HEK293 (cell line): ENCODE results near the gene CNGA4.

ENCODE experiments used
- OVOL3 ChIP-seq: fragments of 450-650 bp; formaldehyde crosslinking; IDR thresholded peaks from 2 replicates; pipeline ENCODE4 v1.5.1; 2016; ENCODE audit warnings: missing biosample characterization, missing genetic modification characterization
- ZFP37 ChIP-seq: fragments of 450-650 bp; formaldehyde crosslinking; IDR thresholded peaks from 2 replicates; pipeline ENCODE4 v1.5.1; 2016; ENCODE audit warnings: missing biosample characterization, missing genetic modification characterization
- ZNF157 ChIP-seq: fragments of 450-650 bp; formaldehyde crosslinking; IDR thresholded peaks from 2 replicates; pipeline ENCODE4 v1.5.1; 2016; ENCODE audit warnings: missing biosample characterization, missing genetic modification characterization
- ZNF549 ChIP-seq: fragments of 450-650 bp; IDR thresholded peaks from 2 replicates; pipeline ENCODE4 v1.5.1; 2018; ENCODE audit warnings: missing biosample characterization, missing genetic modification characterization, mild to moderate bottlenecking, inconsistent platforms, moderate library complexity
- ZNF621 ChIP-seq: fragments of 450-650 bp; formaldehyde crosslinking; IDR thresholded peaks from 2 replicates; pipeline ENCODE4 v1.5.1; 2017; ENCODE audit warnings: missing biosample characterization, missing genetic modification characterization
- TF ChIP-seq, protein P1 (sequence below): fragments of 450-650 bp; formaldehyde crosslinking; IDR thresholded peaks from 2 replicates; pipeline ENCODE4 v1.5.1; 2016; ENCODE audit warnings: missing biosample characterization, missing genetic modification characterization
- TF ChIP-seq, protein P2 (sequence below): fragments of 450-650 bp; formaldehyde crosslinking; IDR thresholded peaks from 2 replicates; pipeline ENCODE4 v1.5.1; 2016; ENCODE audit warnings: missing biosample characterization, missing genetic modification characterization
- TF ChIP-seq, protein P3 (sequence below): fragments of 450-650 bp; formaldehyde crosslinking; IDR thresholded peaks from 2 replicates; pipeline ENCODE4 v1.5.1; 2017; ENCODE audit warnings: missing biosample characterization, missing genetic modification characterization
- TF ChIP-seq, protein P4 (sequence below): fragments of 450-650 bp; formaldehyde crosslinking; IDR thresholded peaks from 2 replicates; pipeline ENCODE4 v1.5.1; 2017; ENCODE audit warnings: missing biosample characterization, missing genetic modification characterization
- TF ChIP-seq, protein P5 (sequence below): fragments of 450-650 bp; formaldehyde crosslinking; IDR thresholded peaks from 2 replicates; pipeline ENCODE4 v1.5.1; 2017; ENCODE audit warnings: missing biosample characterization, mild to moderate bottlenecking, missing genetic modification characterization, moderate library complexity

DNA sequence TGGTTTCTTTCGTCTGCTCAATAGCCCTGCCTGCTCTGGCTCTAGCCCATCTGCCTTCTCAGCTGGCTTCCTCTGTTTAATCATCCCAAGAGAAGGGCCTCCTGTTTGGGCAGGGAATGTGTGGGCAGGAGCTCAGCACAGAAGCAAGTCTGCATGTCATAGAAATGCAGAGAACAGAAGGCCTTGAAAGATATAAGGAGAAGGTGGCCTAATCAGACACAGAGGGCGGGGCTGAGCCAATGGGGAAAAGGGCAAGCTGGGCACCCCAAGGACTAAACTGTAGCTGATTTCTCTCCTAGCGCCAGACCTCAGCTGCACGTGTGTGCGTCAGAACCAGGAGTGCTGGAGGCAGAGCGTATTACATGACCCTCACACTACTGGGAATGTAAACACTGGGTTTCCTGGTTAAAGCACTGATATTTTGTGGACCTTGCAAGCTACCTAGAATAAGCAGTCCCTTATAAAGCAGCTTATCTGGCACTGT, 13.1 kb downstream of the CNGA4 start:
- TF ChIP-seq ZNF157 (no peak), OVOL3 (tag by site-specific recombination) (no peak), ZFP37 (tag by site-specific recombination) (no peak), ZNF549 (tag by site-specific recombination) (no peak), ZNF621 (no peak)
- TF ChIP-seq, protein P1, sequence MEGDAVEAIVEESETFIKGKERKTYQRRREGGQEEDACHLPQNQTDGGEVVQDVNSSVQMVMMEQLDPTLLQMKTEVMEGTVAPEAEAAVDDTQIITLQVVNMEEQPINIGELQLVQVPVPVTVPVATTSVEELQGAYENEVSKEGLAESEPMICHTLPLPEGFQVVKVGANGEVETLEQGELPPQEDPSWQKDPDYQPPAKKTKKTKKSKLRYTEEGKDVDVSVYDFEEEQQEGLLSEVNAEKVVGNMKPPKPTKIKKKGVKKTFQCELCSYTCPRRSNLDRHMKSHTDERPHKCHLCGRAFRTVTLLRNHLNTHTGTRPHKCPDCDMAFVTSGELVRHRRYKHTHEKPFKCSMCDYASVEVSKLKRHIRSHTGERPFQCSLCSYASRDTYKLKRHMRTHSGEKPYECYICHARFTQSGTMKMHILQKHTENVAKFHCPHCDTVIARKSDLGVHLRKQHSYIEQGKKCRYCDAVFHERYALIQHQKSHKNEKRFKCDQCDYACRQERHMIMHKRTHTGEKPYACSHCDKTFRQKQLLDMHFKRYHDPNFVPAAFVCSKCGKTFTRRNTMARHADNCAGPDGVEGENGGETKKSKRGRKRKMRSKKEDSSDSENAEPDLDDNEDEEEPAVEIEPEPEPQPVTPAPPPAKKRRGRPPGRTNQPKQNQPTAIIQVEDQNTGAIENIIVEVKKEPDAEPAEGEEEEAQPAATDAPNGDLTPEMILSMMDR (tag by site-specific recombination), result no peak
- TF ChIP-seq, protein P2, sequence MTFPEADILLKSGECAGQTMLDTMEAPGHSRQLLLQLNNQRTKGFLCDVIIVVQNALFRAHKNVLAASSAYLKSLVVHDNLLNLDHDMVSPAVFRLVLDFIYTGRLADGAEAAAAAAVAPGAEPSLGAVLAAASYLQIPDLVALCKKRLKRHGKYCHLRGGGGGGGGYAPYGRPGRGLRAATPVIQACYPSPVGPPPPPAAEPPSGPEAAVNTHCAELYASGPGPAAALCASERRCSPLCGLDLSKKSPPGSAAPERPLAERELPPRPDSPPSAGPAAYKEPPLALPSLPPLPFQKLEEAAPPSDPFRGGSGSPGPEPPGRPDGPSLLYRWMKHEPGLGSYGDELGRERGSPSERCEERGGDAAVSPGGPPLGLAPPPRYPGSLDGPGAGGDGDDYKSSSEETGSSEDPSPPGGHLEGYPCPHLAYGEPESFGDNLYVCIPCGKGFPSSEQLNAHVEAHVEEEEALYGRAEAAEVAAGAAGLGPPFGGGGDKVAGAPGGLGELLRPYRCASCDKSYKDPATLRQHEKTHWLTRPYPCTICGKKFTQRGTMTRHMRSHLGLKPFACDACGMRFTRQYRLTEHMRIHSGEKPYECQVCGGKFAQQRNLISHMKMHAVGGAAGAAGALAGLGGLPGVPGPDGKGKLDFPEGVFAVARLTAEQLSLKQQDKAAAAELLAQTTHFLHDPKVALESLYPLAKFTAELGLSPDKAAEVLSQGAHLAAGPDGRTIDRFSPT, result no peak
- TF ChIP-seq, protein P3, sequence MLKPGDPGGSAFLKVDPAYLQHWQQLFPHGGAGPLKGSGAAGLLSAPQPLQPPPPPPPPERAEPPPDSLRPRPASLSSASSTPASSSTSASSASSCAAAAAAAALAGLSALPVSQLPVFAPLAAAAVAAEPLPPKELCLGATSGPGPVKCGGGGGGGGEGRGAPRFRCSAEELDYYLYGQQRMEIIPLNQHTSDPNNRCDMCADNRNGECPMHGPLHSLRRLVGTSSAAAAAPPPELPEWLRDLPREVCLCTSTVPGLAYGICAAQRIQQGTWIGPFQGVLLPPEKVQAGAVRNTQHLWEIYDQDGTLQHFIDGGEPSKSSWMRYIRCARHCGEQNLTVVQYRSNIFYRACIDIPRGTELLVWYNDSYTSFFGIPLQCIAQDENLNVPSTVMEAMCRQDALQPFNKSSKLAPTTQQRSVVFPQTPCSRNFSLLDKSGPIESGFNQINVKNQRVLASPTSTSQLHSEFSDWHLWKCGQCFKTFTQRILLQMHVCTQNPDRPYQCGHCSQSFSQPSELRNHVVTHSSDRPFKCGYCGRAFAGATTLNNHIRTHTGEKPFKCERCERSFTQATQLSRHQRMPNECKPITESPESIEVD (tag by site-specific recombination), result no peak
- TF ChIP-seq, protein P4, sequence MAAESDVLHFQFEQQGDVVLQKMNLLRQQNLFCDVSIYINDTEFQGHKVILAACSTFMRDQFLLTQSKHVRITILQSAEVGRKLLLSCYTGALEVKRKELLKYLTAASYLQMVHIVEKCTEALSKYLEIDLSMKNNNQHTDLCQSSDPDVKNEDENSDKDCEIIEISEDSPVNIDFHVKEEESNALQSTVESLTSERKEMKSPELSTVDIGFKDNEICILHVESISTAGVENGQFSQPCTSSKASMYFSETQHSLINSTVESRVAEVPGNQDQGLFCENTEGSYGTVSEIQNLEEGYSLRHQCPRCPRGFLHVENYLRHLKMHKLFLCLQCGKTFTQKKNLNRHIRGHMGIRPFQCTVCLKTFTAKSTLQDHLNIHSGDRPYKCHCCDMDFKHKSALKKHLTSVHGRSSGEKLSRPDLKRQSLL (tag by site-specific recombination), result no peak
- TF ChIP-seq, protein P5, sequence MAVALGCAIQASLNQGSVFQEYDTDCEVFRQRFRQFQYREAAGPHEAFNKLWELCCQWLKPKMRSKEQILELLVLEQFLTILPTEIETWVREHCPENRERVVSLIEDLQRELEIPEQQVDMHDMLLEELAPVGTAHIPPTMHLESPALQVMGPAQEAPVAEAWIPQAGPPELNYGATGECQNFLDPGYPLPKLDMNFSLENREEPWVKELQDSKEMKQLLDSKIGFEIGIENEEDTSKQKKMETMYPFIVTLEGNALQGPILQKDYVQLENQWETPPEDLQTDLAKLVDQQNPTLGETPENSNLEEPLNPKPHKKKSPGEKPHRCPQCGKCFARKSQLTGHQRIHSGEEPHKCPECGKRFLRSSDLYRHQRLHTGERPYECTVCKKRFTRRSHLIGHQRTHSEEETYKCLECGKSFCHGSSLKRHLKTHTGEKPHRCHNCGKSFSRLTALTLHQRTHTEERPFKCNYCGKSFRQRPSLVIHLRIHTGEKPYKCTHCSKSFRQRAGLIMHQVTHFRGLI, result no peak
